Measurements from ENCODE around the gene ART4.

ART4 gene

GRCh38 chr12:14779834-14780233 is 63.5 kb downstream of the ART4 start:
- POLR2A ChIA-PET: interaction anchor here (2.9 kb wide), 1 partner anchor 9 kb away, joined by 13 read pairs; a partner anchor contains a TSS
- DNase-seq (ENCODE audit: extremely low spot score): no peak
- CTCF ChIA-PET: interaction anchor here (1.0 to 3.1 kb wide), 2 partner anchors 10 to 24 kb away, joined by 3 to 12 read pairs; a partner anchor contains a TSS
- TF ChIP-seq CTCF (IDR thresholded peaks at IDR 0.05; ENCODE audit: control extremely low read depth, extremely low read depth, low read depth, missing control alignments): no peak

GRCh38 chr12:14777271-14777670 is 66.1 kb downstream of the ART4 start:
- TF ChIP-seq CTCF (IDR thresholded peaks at IDR 0.05; ENCODE audit: control extremely low read depth, extremely low read depth, low read depth, missing control alignments): no peak
- no peak for DNase-seq (ENCODE audit: extremely low spot score)
- POLR2A ChIA-PET: no interaction called here
- CTCF ChIA-PET: interaction anchor here (1.3 to 2.7 kb wide), 4 partner anchors 10 to 25 kb away, joined by 3 to 9 read pairs (median 5); partner anchors contain the start of gene WBP11

- peak; percentile 33 for TF ChIP-seq CTCF (IDR thresholded peaks at IDR 0.05; ENCODE audit: control extremely low read depth, extremely low read depth, low read depth, missing control alignments)
- ChIA-PET POLR2A (no interaction called here), CTCF (interaction anchor here (0.7 to 3.0 kb wide), 9 partner anchors 8 to 539 kb away, joined by 3 to 20 read pairs (median 3); partner anchors contain the start of genes RERG and WBP11)
- no peak for DNase-seq (ENCODE audit: extremely low spot score)
Measured at GRCh38 chr12:14776236-14776961, 66.9 kb downstream of the ART4 start.

- DNase-seq (ENCODE audit: extremely low spot score): no peak
- ChIA-PET POLR2A (interaction anchor here (0.6 to 2.8 kb wide), 3 partner anchors 9 to 80 kb away, joined by 3 to 9 read pairs (median 9); partner anchors contain the start of genes C12orf60 and WBP11), CTCF (interaction anchor here (0.7 to 3.0 kb wide), 9 partner anchors 9 to 538 kb away, joined by 3 to 20 read pairs (median 3); partner anchors contain the start of genes RERG and WBP11)
- no peak for TF ChIP-seq CTCF (IDR thresholded peaks at IDR 0.05; ENCODE audit: control extremely low read depth, extremely low read depth, low read depth, missing control alignments)
Measured at GRCh38 chr12:14775636-14775980, 67.7 kb downstream of the ART4 start.
